Kidney epithelial cell (primary cell): ENCODE data around the gene LIPG. TPM values are rescaled to one million over a fixed set of nuclear protein-coding genes. Genes with fewer than 3 reads are reported as not detected.
"Not testable (repeated sequence)": the region's sequence is repeated elsewhere in the genome, so short reads cannot be mapped to it uniquely, and the experiment has no call there.

ENCODE experiments used
- DNase-seq: peaks from one replicate; pipeline ENCODE4 v3.0.0-alpha.2; 2010; ENCODE audit warnings: low read depth
- H3K27me3 ChIP-seq: 2 replicates; pipeline ENCODE4 v1.6.0; 2011; ENCODE audit warnings: low read length; ENCODE audit not compliant: control insufficient read depth, insufficient read depth
- H3K36me3 ChIP-seq: 2 replicates; pipeline ENCODE4 v1.5.1; 2011; ENCODE audit warnings: low read length; ENCODE audit not compliant: control insufficient read depth, insufficient read depth
- H3K4me3 ChIP-seq: 2 replicates; pipeline ENCODE4 v1.5.1; 2011; ENCODE audit warnings: low read depth, mild to moderate bottlenecking, control low read depth, low read length
- CTCF ChIP-seq: IDR thresholded peaks from 2 replicates; pipeline ENCODE4 v1.5.1; 2011; ENCODE audit warnings: mild to moderate bottlenecking, moderate library complexity, low read length, control low read depth, inconsistent platforms; ENCODE audit not compliant: insufficient read depth, poor library complexity, severe bottlenecking
- total RNA-seq: library from RNA; depleted of rRNA; stranded (reverse); fragments of >200 nt; gene quantifications from 2 replicates; pipeline ENCODE4 v1.2.3, GENCODE V29; 2015

Gene LIPG
- total RNA-seq, 1 donor from 2014 or later = 196 TPM

DNA sequence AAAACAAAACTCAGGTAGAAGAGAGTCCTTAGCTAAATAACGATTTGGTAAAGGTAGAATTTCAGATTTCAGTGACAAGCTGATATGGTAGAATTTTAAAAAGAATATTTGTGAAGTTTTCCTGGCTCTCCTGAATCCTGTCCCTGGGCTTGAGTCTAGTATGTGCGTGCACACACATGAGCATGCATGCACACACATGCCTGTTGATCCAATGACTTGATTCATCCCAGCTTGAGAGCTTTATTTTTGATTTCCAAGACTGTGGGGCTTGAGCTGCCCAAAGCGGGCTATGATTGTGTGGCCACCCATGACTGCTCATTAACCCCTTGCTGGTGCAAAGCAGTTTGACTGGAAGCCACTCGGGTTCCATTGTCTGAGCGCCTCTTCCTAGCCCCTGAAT, 9.0 kb downstream of the LIPG start:
- no peak overlapping the region for H3K4me3 ChIP-seq
- no peaks in the 10 kb centered on the region for H3K27me3 ChIP-seq
- H3K36me3 ChIP-seq = peaks cover 6% of the 10 kb centered on the region
- no peak for TF ChIP-seq CTCF
- DNase-seq = no peak

GRCh38 chr18:49572611-49573345, 10.9 kb downstream of the LIPG start:
- Histone ChIP-seq H3K4me3 (no peak overlapping the region), H3K36me3 (peaks cover 6% of the 10 kb centered on the region), H3K27me3 (no peaks in the 10 kb centered on the region)
- DNase-seq = no peak
- TF ChIP-seq CTCF = no peak

DNA sequence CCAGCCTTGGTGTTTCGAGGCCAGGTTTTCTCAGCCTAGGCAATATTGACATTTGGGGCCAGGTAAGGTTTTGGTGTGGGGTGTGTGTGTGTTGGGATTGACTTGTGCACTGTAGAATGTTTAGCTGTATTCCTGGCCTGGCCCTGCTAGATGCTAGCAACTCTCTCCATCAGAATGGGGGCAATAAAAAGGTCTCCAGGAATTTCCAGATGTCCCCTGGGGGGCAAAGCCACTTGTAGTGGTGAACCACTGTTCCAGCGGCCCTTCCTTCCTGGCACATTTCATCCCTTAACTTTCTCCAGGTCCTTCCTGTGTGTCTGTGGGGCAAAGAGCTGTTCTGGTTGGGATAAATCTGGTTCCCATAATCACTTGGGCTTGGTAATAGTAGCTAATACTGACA, 12.0 kb downstream of the LIPG start:
- no peak for DNase-seq
- peaks cover 6% of the 10 kb centered on the region for H3K36me3 ChIP-seq
- H3K4me3 ChIP-seq = no peak overlapping the region
- no peak for TF ChIP-seq CTCF
- no peaks in the 10 kb centered on the region for H3K27me3 ChIP-seq

DNA sequence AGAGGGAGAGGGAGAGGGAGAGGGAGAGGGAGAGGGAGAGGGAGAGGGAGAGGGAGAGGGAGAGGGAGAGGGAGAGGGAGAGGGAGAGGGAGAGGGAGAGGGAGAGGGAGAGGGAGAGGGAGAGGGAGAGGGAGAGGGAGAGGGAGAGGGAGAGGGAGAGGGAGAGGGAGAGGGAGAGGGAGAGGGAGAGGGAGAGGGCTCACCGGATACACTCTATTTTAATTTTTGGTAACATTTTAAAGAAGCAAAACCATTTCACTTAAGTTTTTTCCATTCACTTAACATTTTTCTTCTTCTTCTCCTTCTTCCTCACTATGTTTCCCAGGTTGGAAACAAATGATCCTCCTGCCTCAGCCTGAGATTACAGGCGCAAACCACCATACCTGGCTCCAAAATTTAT, 17.2 kb downstream of the LIPG start:
- H3K27me3 ChIP-seq, H3K4me3 ChIP-seq, DNase-seq, H3K36me3 ChIP-seq: not testable (repeated sequence)

DNA sequence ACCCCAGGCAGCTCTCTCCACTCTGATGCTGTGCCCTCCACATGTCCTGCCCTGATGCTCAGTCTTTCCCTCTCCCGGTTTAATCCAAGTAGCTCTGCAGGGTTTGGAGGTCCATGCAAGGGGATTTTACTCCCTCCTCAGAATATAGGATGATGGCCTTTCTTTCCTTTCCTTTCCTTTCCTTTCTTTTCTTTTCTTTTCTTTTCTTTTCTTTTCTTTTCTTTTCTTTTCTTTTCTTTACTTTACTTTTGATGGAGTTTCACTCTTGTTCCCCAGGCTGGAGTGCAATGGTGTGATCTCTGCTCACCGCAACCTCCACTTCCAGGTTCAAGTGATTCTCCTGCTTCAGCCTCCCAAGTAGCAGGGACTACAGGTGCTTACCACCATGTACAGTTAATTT, 17.7 kb downstream of the LIPG start:
- H3K36me3 ChIP-seq = not testable (repeated sequence)

GRCh38 chr18:49580279-49580678, 18.4 kb downstream of the LIPG start:
- H3K36me3 ChIP-seq = peaks cover 6% of the 10 kb centered on the region
- no peak for DNase-seq
- H3K4me3 ChIP-seq = no peak overlapping the region
- no peak for TF ChIP-seq CTCF
- H3K27me3 ChIP-seq = no peaks in the 10 kb centered on the region

More for the DNA sequence above, 17.7 kb downstream of the LIPG start:
- H3K4me3 ChIP-seq, H3K27me3 ChIP-seq, DNase-seq: not testable (repeated sequence)

- Histone ChIP-seq H3K4me3 (no peak overlapping the region), H3K27me3 (no peaks in the 10 kb centered on the region), H3K36me3 (peaks cover 6% of the 10 kb centered on the region)
- no peak for TF ChIP-seq CTCF
- no peak for DNase-seq
Observed at GRCh38 chr18:49581371-49581770, 19.5 kb downstream of the LIPG start.
